Panc1 (cell line): ENCODE results near the gene SLAIN2. TPM values are rescaled to one million over a fixed set of nuclear protein-coding genes. Genes with fewer than 3 reads are reported as not detected.

Source experiments
- ATAC-seq: fragments of 200-7000 bp; cut with Tn5 transposase; 2 replicates; pipeline ENCODE4 v1.9.1; 2020; ENCODE audit warnings: mild to moderate bottlenecking, moderate library complexity
- BruUV-seq: library from RNA; stranded (reverse); fragments of 400-500 nt; replicated peaks from 2 replicates; lab custom pipeline; 2021; lab: Mats Ljungman, UMichigan
- CTCF ChIA-PET: fragments of 300-600 bp; sonication (Branson Sonifier 250); formaldehyde crosslinking; loops from one replicate; lab custom pipeline; 2022; ENCODE audit warnings: antibody characterized with exemption; lab: Charles Lee
- POLR2A ChIA-PET: fragments of 300-600 bp; sonication (Branson Sonifier 250); formaldehyde crosslinking; loops from one replicate; lab custom pipeline; 2022; ENCODE audit warnings: antibody characterized with exemption; lab: Charles Lee
- DNase-seq: peaks from one replicate; pipeline ENCODE4 v3.0.0-alpha.2; 2010; ENCODE audit warnings: low read depth, low spot score
- H3K27ac ChIP-seq: 2 replicates; pipeline ENCODE4 v1.5.1; 2011; ENCODE audit warnings: mild to moderate bottlenecking, low read length, inconsistent platforms
- H3K27me3 ChIP-seq: fragments of 200-500 bp; sonication (Bioruptor generic); 2 replicates; pipeline ENCODE4 v1.6.0; 2014; ENCODE audit warnings: low read length, inconsistent platforms; ENCODE audit not compliant: control insufficient read depth, insufficient read depth
- H3K36me3 ChIP-seq: fragments of 200-500 bp; sonication (Bioruptor generic); 2 replicates; pipeline ENCODE4 v1.5.1; 2014; ENCODE audit warnings: inconsistent platforms, mild to moderate bottlenecking, low read length, moderate library complexity; ENCODE audit not compliant: control insufficient read depth, insufficient read depth
- H3K4me1 ChIP-seq: 2 replicates; pipeline ENCODE4 v1.5.1; 2011; ENCODE audit warnings: inconsistent platforms, mild to moderate bottlenecking, low read length, moderate library complexity; ENCODE audit not compliant: control insufficient read depth, insufficient read depth
- H3K4me3 ChIP-seq, 2 experiments: 2 replicates each; pipeline ENCODE4 v1.5.1; 2011 to 2012; ENCODE audit warnings: low read depth in 2 of 2, low read length in 2 of 2, mild to moderate bottlenecking in 2 of 2, inconsistent platforms in 1 of 2, moderate library complexity in 1 of 2
- H3K9me3 ChIP-seq: fragments of 200-500 bp; sonication (Bioruptor generic); 2 replicates; pipeline ENCODE4 v1.5.1; 2014; ENCODE audit warnings: low read depth, mild to moderate bottlenecking, inconsistent platforms, low read length, moderate library complexity; ENCODE audit not compliant: control insufficient read depth, insufficient read depth
- POLR2AphosphoS5 ChIP-seq: IDR thresholded peaks from 2 replicates; pipeline ENCODE4 v1.6.1; 2012; ENCODE audit warnings: mild to moderate bottlenecking, low read depth, low read length, moderate library complexity
- SIN3A ChIP-seq: IDR thresholded peaks from 2 replicates; pipeline ENCODE4 v1.6.1; 2012; ENCODE audit warnings: low read depth, mild to moderate bottlenecking, low read length, moderate library complexity, borderline replicate concordance; ENCODE audit not compliant: insufficient read depth
- TCF7L2 ChIP-seq: IDR thresholded peaks from 2 replicates; pipeline ENCODE4 v1.6.1; 2011; ENCODE audit warnings: mild to moderate bottlenecking, low read depth, low read length, inconsistent platforms
- in situ Hi-C: cut with HindIII; loops from 2 replicates; pipeline ENCODE4 v1.10.0; 2016; ENCODE audit warnings: low sequenced_read_pairs, low pct_unique_long_range_greater_than_20kb
- intact Hi-C: fragments of 100-400 bp; cut with micrococcal nuclease; formaldehyde crosslinking; loops from one replicate; pipeline ENCODE4 v1.10.0; 2022; ENCODE audit not compliant: unreplicated experiment
- total RNA-seq: library from RNA; stranded (reverse); gene quantifications from one replicate; pipeline ENCODE4 v1.2.1, GENCODE V29; 2021; ENCODE audit not compliant: unreplicated experiment
- TF ChIP-seq, protein P1 (sequence below): fragments of 450-650 bp; IDR thresholded peaks from 2 replicates; pipeline ENCODE4 v1.5.1; 2017; ENCODE audit warnings: mild to moderate bottlenecking
- TF ChIP-seq, protein P2 (sequence below), 2 experiments: IDR thresholded peaks; 2 replicates each; pipeline ENCODE4 v1.6.1; 2011 to 2012; ENCODE audit warnings: low read depth in 2 of 2, control low read depth in 1 of 2, low read length in 1 of 2, mild to moderate bottlenecking in 1 of 2, moderate library complexity in 1 of 2; ENCODE audit not compliant: insufficient read depth in 1 of 2

Gene SLAIN2
- total RNA-seq, 1 experiment from 2014 or later = 53.2 TPM

DNA sequence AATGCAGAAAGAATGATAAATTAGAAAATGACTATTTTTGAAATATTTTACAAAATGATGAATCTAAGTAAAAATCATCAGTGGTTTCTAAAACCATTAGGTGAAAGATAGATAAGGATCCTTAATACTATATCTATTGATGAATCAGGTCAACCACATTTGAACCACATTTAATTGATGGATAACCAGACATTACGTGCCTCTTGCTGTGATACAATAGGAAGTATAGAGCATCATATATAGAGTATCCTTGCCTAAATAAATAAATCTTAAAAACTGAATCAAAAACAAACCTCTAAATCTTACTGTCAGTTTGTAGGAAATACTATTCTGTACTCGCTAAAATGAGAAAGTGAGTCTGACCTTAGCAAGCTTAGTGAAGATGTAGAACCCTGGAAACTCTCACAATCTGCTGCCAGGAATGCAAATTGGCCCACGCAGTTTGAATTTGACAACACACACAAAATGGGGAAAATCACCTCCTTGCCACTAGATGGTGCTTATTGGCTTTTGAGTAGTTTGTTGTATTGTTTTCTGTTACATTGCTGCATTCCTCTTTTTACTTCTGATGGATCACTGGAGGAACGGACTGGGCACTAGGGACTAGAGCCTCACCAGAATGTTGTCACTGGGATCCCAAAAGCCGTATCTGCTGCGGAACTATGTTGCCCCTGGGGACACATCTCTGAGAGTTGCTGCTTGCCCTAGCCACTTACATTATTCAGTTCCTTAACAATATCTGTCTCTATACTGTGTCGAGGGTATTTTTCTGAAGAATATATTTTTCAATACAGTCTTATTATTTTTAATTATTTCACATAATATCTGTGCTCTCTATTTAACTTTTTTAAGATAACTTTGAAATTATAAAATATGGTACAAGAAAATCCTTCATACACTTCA is 25.4 kb upstream of the SLAIN2 start:
- POLR2A ChIA-PET = no interaction called here
- Histone ChIP-seq H3K4me3 (no peak overlapping the region), H3K36me3 (no peaks in the 10 kb centered on the region), H3K9me3 (no peaks in the 10 kb centered on the region), H3K27me3 (no peaks in the 10 kb centered on the region), H3K27ac (no peak overlapping the region), H3K4me1 (no peaks in the 10 kb centered on the region)
- BruUV-seq = no TSS peak
- intact Hi-C loops = no loop called here
- peak; percentile 75 for ATAC-seq
- CTCF ChIA-PET = no interaction called here
- in situ Hi-C loops = no loop called here
- DNase-seq = no peak
- TF ChIP-seq POLR2AphosphoS5 = no peak
- TF ChIP-seq, protein P1, sequence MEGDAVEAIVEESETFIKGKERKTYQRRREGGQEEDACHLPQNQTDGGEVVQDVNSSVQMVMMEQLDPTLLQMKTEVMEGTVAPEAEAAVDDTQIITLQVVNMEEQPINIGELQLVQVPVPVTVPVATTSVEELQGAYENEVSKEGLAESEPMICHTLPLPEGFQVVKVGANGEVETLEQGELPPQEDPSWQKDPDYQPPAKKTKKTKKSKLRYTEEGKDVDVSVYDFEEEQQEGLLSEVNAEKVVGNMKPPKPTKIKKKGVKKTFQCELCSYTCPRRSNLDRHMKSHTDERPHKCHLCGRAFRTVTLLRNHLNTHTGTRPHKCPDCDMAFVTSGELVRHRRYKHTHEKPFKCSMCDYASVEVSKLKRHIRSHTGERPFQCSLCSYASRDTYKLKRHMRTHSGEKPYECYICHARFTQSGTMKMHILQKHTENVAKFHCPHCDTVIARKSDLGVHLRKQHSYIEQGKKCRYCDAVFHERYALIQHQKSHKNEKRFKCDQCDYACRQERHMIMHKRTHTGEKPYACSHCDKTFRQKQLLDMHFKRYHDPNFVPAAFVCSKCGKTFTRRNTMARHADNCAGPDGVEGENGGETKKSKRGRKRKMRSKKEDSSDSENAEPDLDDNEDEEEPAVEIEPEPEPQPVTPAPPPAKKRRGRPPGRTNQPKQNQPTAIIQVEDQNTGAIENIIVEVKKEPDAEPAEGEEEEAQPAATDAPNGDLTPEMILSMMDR = peak; percentile 78

DNA sequence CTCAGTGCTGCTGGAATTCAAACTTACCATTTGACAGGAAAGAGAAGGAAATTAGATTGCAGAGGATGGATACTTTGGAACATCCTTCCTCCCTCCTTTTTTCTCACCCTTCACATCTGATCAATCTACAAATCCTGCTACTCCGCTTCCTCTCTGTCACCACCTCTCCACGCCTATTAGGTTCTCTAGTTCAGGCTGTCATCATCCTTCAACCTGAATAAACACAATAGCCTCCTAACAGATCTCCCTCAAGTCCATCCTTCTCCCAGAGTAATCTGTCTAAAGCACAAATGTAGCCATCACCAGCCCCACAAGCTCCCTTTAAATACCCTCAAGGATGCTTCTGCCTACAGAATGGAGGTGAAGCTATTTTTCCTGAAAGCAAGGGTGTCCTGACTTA is 20.0 kb upstream of the SLAIN2 start:
- in situ Hi-C loops (no loop called here), intact Hi-C loops (no loop called here)
- POLR2A ChIA-PET = no interaction called here

More for the DNA sequence above, 20.0 kb upstream of the SLAIN2 start:
- Histone ChIP-seq H3K9me3 (no peaks in the 10 kb centered on the region), H3K4me1 (no peaks in the 10 kb centered on the region), H3K4me3 (no peak overlapping the region), H3K36me3 (no peaks in the 10 kb centered on the region), H3K27ac (no peak overlapping the region), H3K27me3 (no peaks in the 10 kb centered on the region)
- ATAC-seq (no peak), DNase-seq (no peak)
- CTCF ChIA-PET = no interaction called here
- TF ChIP-seq, protein P1 = no peak
- no peak for TF ChIP-seq POLR2AphosphoS5
- TF ChIP-seq, protein P2, sequence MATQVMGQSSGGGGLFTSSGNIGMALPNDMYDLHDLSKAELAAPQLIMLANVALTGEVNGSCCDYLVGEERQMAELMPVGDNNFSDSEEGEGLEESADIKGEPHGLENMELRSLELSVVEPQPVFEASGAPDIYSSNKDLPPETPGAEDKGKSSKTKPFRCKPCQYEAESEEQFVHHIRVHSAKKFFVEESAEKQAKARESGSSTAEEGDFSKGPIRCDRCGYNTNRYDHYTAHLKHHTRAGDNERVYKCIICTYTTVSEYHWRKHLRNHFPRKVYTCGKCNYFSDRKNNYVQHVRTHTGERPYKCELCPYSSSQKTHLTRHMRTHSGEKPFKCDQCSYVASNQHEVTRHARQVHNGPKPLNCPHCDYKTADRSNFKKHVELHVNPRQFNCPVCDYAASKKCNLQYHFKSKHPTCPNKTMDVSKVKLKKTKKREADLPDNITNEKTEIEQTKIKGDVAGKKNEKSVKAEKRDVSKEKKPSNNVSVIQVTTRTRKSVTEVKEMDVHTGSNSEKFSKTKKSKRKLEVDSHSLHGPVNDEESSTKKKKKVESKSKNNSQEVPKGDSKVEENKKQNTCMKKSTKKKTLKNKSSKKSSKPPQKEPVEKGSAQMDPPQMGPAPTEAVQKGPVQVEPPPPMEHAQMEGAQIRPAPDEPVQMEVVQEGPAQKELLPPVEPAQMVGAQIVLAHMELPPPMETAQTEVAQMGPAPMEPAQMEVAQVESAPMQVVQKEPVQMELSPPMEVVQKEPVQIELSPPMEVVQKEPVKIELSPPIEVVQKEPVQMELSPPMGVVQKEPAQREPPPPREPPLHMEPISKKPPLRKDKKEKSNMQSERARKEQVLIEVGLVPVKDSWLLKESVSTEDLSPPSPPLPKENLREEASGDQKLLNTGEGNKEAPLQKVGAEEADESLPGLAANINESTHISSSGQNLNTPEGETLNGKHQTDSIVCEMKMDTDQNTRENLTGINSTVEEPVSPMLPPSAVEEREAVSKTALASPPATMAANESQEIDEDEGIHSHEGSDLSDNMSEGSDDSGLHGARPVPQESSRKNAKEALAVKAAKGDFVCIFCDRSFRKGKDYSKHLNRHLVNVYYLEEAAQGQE (IDR thresholded peaks at IDR 0.05; ENCODE audit: insufficient read depth in 1 of 2, low read depth in 2 of 2, low read length in 1 of 2) = no peak
- no peak for TF ChIP-seq TCF7L2
- TF ChIP-seq SIN3A = no peak
- no TSS peak for BruUV-seq
